Fibroblast of the aortic adventitia (primary cell): ENCODE results near the gene GSDMA. TPM values are rescaled to one million over a fixed set of nuclear protein-coding genes. Genes with fewer than 3 reads are reported as not detected.

Experiments
- DNase-seq: peaks from one replicate; pipeline ENCODE4 v3.0.0-alpha.2; 2010; ENCODE audit warnings: low read depth
- H3K4me3 ChIP-seq: 2 replicates; pipeline ENCODE4 v1.5.1; 2011; ENCODE audit warnings: low read depth, mild to moderate bottlenecking, control low read depth, low read length, moderate library complexity
- total RNA-seq: library from RNA; depleted of rRNA; stranded (reverse); fragments of >200 nt; gene quantifications from 2 replicates; pipeline ENCODE4 v1.2.3, GENCODE V29; 2012; ENCODE audit warnings: low replicate concordance
- TF ChIP-seq, protein P1 (sequence below): IDR thresholded peaks from 2 replicates; pipeline ENCODE4 v1.5.1; 2011; ENCODE audit warnings: mild to moderate bottlenecking, low read length, control low read depth, inconsistent platforms; ENCODE audit not compliant: insufficient read depth

GSDMA gene
- total RNA-seq, 1 donor = not detected

DNA sequence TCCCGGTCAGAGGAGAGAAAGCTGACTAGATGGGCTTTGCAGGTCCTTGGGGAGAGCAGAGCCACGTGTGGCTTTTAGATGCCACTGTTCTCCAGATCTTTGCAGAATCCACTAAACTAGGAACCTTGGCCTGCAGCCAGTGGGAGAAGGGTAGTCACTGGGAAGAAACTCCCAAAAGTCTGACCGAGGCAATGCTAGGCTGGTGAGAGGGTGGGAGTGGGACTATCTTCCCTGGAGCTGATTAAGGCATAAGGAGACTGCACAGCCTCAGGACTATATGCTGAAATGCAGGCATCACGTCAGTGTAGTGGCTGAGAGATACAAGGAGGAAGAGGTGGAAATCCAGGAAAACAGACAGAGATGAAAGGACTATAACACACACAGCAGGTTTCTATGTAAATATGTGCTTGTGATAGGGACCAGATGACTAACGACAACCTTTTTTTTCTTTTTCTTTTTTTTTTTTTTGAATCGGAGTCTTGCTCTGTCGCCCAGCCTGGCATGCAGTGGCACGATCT lies 2.2 kb upstream of the GSDMA start:
- DNase-seq = no peak
- TF ChIP-seq, protein P1, sequence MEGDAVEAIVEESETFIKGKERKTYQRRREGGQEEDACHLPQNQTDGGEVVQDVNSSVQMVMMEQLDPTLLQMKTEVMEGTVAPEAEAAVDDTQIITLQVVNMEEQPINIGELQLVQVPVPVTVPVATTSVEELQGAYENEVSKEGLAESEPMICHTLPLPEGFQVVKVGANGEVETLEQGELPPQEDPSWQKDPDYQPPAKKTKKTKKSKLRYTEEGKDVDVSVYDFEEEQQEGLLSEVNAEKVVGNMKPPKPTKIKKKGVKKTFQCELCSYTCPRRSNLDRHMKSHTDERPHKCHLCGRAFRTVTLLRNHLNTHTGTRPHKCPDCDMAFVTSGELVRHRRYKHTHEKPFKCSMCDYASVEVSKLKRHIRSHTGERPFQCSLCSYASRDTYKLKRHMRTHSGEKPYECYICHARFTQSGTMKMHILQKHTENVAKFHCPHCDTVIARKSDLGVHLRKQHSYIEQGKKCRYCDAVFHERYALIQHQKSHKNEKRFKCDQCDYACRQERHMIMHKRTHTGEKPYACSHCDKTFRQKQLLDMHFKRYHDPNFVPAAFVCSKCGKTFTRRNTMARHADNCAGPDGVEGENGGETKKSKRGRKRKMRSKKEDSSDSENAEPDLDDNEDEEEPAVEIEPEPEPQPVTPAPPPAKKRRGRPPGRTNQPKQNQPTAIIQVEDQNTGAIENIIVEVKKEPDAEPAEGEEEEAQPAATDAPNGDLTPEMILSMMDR = no peak
- H3K4me3 ChIP-seq = no peak overlapping the region

DNA sequence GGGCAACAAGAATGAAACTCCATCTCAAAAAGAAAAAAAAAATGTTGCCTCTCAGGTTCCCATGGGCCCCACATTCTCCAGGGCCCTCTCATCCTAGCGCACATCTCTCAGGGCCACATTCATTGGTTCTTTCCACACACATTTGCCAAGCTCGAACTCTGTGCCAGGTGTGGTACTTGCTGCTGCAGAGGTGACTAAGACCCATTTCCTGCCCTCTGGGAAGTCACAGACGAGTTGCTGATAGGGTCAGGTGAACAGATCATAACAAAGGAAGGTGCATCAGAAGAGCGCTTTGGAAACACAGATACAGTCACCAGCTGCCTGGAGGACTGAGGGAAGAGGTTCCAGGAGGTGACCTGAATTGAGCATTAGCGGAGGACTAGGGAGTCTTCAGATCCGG lies 1.0 kb downstream of the GSDMA start:
- TF ChIP-seq, protein P1 = no peak
- no peak for DNase-seq
- H3K4me3 ChIP-seq = no peak overlapping the region

DNA sequence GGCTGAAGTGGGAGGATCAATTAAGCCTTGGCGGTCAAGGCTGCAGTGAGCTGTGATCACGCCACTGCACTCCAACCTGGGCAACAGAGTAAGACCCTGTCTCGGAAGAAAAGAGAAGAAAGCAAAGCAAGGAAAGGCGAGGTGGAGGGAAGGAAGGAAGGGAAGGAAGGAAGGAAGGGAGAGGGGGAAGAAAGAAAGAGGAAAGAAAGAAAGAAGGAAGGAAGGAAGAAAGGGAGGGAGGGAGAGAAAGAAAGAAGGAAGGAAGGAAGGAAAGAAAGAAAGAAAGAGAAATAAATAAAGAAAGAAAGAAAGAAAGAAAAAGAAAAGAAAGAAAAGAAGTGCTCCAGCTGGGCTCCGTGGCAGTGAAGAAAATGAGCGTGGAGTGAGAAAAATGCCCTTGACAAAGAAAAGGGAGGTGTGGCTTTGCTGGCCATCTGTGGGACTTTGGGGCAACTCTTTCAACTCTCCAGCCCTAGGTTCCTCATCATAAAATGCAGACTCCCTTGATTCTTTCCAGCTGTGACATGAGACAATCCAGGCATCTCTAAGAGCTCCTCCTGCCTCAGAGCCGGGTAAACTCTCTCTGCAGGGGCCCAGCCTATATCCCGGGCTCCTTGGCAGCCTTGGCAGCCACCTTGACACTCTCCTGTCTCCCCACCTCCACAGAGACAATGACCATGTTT lies 2.4 kb downstream of the GSDMA start:
- no peak overlapping the region for H3K4me3 ChIP-seq
- DNase-seq = no peak
- TF ChIP-seq, protein P1 = no peak

DNA sequence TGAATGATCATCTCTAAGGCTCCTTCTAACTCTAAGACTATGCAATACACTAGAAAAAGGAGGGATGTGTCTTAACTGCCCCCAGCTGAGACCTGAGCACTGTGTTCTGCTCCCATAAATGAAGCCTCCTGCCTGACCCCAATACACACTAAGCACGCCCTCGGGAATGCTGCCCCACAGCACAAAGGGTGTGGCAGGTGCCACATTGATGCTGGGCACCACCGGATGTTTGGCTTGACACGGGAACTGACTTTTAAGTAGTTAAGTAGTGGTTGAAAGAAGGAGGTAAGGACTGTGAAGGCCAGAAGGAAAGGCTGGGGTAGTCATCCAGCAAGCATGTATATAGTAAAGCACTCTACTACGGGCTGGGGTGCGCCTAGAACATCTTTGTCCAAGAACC lies 4.0 kb downstream of the GSDMA start:
- DNase-seq = no peak
- TF ChIP-seq, protein P1 = no peak
- no peak overlapping the region for H3K4me3 ChIP-seq

DNA sequence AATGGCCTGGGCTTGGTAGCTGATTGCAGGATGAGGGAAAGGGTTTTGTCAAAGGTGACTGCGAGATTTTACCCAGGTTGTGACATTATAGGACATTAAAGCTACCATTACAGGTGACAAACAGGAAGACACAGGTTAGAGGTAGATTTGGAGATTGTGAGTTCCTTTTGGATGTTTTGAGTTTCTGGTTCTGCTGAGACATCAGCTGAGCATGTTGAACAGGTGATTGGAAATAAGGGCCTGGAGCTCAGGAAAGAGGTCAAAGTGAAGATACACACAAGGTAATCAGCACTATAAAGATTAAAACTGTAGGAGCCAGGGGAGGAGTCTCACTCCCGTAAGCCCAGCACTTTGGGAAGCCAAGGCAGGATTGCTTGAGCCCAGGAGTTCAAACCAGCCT lies 6.0 kb downstream of the GSDMA start:
- H3K4me3 ChIP-seq = no peak overlapping the region
- no peak for DNase-seq
- TF ChIP-seq, protein P1 = no peak

DNA sequence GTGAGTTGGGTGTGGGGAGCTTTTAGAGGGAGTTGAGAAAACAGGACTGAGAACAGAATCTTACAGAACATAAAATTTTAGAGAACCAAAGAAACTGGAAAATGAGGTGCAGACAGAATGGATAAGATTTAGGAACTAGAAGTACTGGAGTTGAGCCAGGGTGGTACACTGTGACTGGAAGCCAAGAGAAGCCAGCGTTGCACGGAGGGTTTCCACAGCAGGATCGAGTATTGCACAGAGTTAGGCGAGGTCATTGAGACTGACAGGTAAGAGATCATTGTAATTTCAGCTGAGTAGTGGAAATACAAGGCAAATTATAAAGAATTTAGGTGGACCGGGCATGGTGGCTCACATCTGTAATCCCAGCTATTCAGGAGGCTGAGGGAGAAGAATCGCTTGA lies 6.6 kb downstream of the GSDMA start:
- TF ChIP-seq, protein P1 = no peak
- H3K4me3 ChIP-seq = no peak overlapping the region
- no peak for DNase-seq
